Endodermal cell (in vitro differentiated cells): Measurements from ENCODE around the gene CPT1C. TPM values are rescaled to one million over a fixed set of nuclear protein-coding genes. Genes with fewer than 3 reads are reported as not detected.

ENCODE experiments used
- DNase-seq: peaks from one replicate; pipeline ENCODE4 v3.0.0-alpha.2; 2017
- H3K27ac ChIP-seq: 2 replicates; pipeline ENCODE4 v1.5.1; 2013; ENCODE audit warnings: mild to moderate bottlenecking, low read depth, low read length, moderate library complexity
- H3K27me3 ChIP-seq: 2 replicates; pipeline ENCODE4 v1.6.1; 2013; ENCODE audit warnings: mild to moderate bottlenecking, low read length, moderate library complexity; ENCODE audit not compliant: insufficient read depth, control insufficient read depth, poor library complexity, severe bottlenecking
- H3K36me3 ChIP-seq: 2 replicates; pipeline ENCODE4 v1.7.0; 2013; ENCODE audit warnings: mild to moderate bottlenecking, low read length, moderate library complexity; ENCODE audit not compliant: control insufficient read depth, insufficient read depth
- H3K4me1 ChIP-seq: one replicate; pipeline ENCODE4 v1.7.0; 2013; ENCODE audit warnings: low read length; ENCODE audit not compliant: control insufficient read depth, insufficient read depth
- H3K4me3 ChIP-seq: 2 replicates; pipeline ENCODE4 v1.5.1; 2013; ENCODE audit warnings: mild to moderate bottlenecking, low read length, moderate library complexity
- H3K9ac ChIP-seq: 2 replicates; pipeline ENCODE4 v1.6.1; 2013; ENCODE audit warnings: mild to moderate bottlenecking, low read length, moderate library complexity; ENCODE audit not compliant: poor library complexity, severe bottlenecking; ENCODE audit errors: extremely low read depth
- H3K9me3 ChIP-seq: 2 replicates; pipeline ENCODE4 v1.6.1; 2013; ENCODE audit warnings: mild to moderate bottlenecking, low read length, moderate library complexity; ENCODE audit not compliant: control insufficient read depth
- H3K27ac Mint-ChIP-seq: 2 replicates; pipeline ENCODE4 v1.8.0; 2020; ENCODE audit warnings: mixed read lengths
- H3K27me3 Mint-ChIP-seq: 2 replicates; pipeline ENCODE4 v1.8.0; 2021; ENCODE audit warnings: mild to moderate bottlenecking, mixed read lengths; ENCODE audit not compliant: insufficient read depth
- H3K36me3 Mint-ChIP-seq: 2 replicates; pipeline ENCODE4 v1.8.0; 2020; ENCODE audit warnings: low read depth, mixed read lengths
- H3K4me1 Mint-ChIP-seq: 2 replicates; pipeline ENCODE4 v1.8.0; 2020; ENCODE audit warnings: mixed read lengths
- H3K4me3 Mint-ChIP-seq: 2 replicates; pipeline ENCODE4 v1.8.0; 2020; ENCODE audit warnings: mild to moderate bottlenecking, moderate library complexity, mixed read lengths
- H3K9me3 Mint-ChIP-seq: 2 replicates; pipeline ENCODE4 v1.8.0; 2020; ENCODE audit warnings: mild to moderate bottlenecking, mixed read lengths
- CTCF ChIP-seq: fragments of 200-600 bp; sonication (generic); conservative IDR thresholded peaks from 2 replicates; pipeline ENCODE4 v1.5.0; 2021; ENCODE audit warnings: antibody characterized with exemption, mild to moderate bottlenecking
- WGBS, 2 experiments: methylation state at CpG; one replicate each; pipeline versions ENCODE4 v1.1.5 to v1.1.7; 2013; ENCODE audit warnings: missing lambda C conversion rate in 2 of 2, mixed read lengths in 1 of 2; ENCODE audit not compliant: insufficient coverage in 1 of 2, insufficient read length in 1 of 2; 5-methylcytosine and 5-hydroxymethylcytosine counted together
- total RNA-seq, 2 donors: library from RNA; stranded (reverse); fragmentation: NEBNext Ultra II Directional in 1 of 2; extraction: Animal tissue kit (Norgen Biotek cat#: 25700) in 1 of 2; gene quantifications; 2 replicates in 1 of 2; 3 replicates in 1 of 2; pipeline ENCODE4 v1.2.1, GENCODE V29; 2021

The CPT1C gene
- total RNA-seq, 2 donors from 2014 or later: 41.4 to 59.7 TPM

DNA sequence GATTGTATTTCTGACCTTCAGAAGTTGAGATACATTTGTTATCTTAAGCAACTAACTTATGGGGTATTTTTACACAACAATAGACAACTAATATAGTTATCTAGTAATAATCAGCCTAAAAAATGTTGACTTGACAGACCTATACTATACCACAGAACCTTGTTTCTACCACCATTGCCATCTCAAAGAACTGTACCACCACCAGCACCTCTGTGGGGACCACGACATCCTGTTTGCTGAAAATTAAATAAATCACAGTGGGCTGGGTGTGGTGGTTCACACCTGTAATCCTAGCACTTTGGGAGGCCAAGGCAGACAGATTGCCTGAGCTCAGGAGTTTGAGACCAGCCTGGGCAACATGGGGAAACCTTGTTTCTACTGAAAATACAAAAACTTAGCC lies 48.2 kb downstream of the CPT1C start:
- H3K9ac ChIP-seq: no peak overlapping the region
- no peak overlapping the region for H3K27ac ChIP-seq
- no peaks in the 10 kb centered on the region for H3K4me1 Mint-ChIP-seq
- H3K27me3 ChIP-seq: no peaks in the 10 kb centered on the region
- H3K4me3 Mint-ChIP-seq: no peak overlapping the region
- no peak for DNase-seq
- no peaks in the 10 kb centered on the region for H3K27me3 Mint-ChIP-seq
- H3K36me3 Mint-ChIP-seq: no peaks in the 10 kb centered on the region
- H3K9me3 Mint-ChIP-seq: no peaks in the 10 kb centered on the region
- no peak overlapping the region for H3K4me3 ChIP-seq
- no peak overlapping the region for H3K27ac Mint-ChIP-seq
- WGBS, 2 experiments: 92% methylated on average over 1 of the region's 1 CpG; no CpG with 5 or more reads in 1 of the 2 experiments
- H3K9me3 ChIP-seq: no peaks in the 10 kb centered on the region
- H3K36me3 ChIP-seq: no peaks in the 10 kb centered on the region
- TF ChIP-seq CTCF: no peak
- H3K4me1 ChIP-seq: no peaks in the 10 kb centered on the region

- no peaks in the 10 kb centered on the region for H3K27me3 Mint-ChIP-seq
- no peak overlapping the region for H3K4me3 Mint-ChIP-seq
- H3K9ac ChIP-seq: no peak overlapping the region
- no peaks in the 10 kb centered on the region for H3K4me1 Mint-ChIP-seq
- H3K4me3 ChIP-seq: no peak overlapping the region
- no peak for TF ChIP-seq CTCF
- 98 to 100% methylated on average over 3 to 10 of the region's 10 CpGs for WGBS, 2 experiments
- H3K27ac ChIP-seq: no peak overlapping the region
- no peaks in the 10 kb centered on the region for H3K36me3 Mint-ChIP-seq
- no peak overlapping the region for H3K27ac Mint-ChIP-seq
- H3K9me3 Mint-ChIP-seq: no peaks in the 10 kb centered on the region
- no peak for DNase-seq
- no peaks in the 10 kb centered on the region for H3K9me3 ChIP-seq
- no peaks in the 10 kb centered on the region for H3K4me1 ChIP-seq
- no peaks in the 10 kb centered on the region for H3K27me3 ChIP-seq
- H3K36me3 ChIP-seq: no peaks in the 10 kb centered on the region
Measured at GRCh38 chr19:49739933-49740332, 49.0 kb downstream of the CPT1C start.

GRCh38 chr19:49741210-49741844 lies 50.4 kb downstream of the CPT1C start:
- Mint-ChIP-seq H3K27ac (no peak overlapping the region), H3K36me3 (no peaks in the 10 kb centered on the region), H3K4me3 (no peak overlapping the region), H3K4me1 (no peaks in the 10 kb centered on the region), H3K27me3 (peaks cover 2% of the 10 kb centered on the region), H3K9me3 (peaks cover 7% of the 10 kb centered on the region)
- TF ChIP-seq CTCF: no peak
- no peak overlapping the region for H3K4me3 ChIP-seq
- no peak overlapping the region for H3K27ac ChIP-seq
- no peak for DNase-seq
- no peaks in the 10 kb centered on the region for H3K9me3 ChIP-seq
- WGBS, 2 experiments: 93 to 95% methylated on average over 8 to 9 of the region's 9 CpGs
- no peaks in the 10 kb centered on the region for H3K36me3 ChIP-seq
- H3K4me1 ChIP-seq: no peaks in the 10 kb centered on the region
- no peak overlapping the region for H3K9ac ChIP-seq
- H3K27me3 ChIP-seq: no peaks in the 10 kb centered on the region
